ENCODE results near the gene DICER1.

The DICER1 gene

DNA sequence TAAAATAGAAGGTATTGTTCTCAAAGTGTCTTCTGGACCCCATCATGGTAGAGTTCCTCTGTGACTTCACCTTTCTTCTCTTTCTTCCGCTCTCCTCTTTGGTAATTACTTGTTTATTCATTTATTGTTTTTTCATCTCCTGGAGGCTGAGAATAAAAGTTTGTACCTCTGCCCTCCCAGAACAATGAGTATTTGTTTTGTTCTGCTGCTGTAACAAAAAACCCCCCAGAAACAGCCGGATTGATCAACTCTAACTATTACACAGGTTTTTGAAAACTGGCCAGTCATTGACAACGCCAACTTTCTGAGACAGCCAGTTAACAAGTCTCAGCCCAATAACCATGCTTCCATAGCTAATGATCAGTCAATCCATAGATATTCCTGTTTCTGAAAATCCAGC is 8.2 kb upstream of the DICER1 start:
- CTCF ChIA-PET: no interaction called here
- DNase-seq (ENCODE audit: extremely low spot score): no peak
- no peak for TF ChIP-seq ELF4 (IDR thresholded peaks at IDR 0.05)
- TF ChIP-seq CTBP1 (IDR thresholded peaks at IDR 0.05; ENCODE audit: borderline replicate concordance): no peak
- TF ChIP-seq LEF1 (IDR thresholded peaks at IDR 0.05; ENCODE audit: borderline replicate concordance): no peak
- no peak for TF ChIP-seq BHLHE40 (IDR thresholded peaks at IDR 0.05; ENCODE audit: borderline replicate concordance)
- no peak for TF ChIP-seq PKNOX1 (IDR thresholded peaks at IDR 0.05)
- no peak for TF ChIP-seq HDGF (IDR thresholded peaks at IDR 0.05; ENCODE audit: borderline replicate concordance)
- no peak for TF ChIP-seq TARDBP (IDR thresholded peaks at IDR 0.05)
- no peak for TF ChIP-seq ARNT (IDR thresholded peaks at IDR 0.05)
- POLR2A ChIA-PET: no interaction called here

DNA sequence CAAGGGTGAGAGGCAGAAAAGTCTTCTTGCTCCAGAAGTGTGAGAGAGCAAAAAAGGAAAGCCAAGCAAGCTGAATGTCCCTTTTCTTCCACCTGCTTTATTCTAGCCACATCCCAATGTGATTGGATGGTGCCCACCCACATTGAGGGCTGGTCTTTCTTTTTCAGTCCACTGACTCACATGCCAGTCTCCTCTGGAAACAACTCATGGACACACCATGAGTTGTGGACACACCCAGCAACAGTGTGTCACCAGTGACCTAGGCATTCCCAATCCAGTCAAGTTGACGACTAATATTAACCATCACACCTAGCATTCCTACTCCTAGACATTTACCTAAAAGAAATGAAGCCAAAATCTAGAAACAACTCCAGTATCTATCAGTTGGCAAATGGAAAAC is 7.2 kb upstream of the DICER1 start:
- POLR2A ChIA-PET: no interaction called here

DNA sequence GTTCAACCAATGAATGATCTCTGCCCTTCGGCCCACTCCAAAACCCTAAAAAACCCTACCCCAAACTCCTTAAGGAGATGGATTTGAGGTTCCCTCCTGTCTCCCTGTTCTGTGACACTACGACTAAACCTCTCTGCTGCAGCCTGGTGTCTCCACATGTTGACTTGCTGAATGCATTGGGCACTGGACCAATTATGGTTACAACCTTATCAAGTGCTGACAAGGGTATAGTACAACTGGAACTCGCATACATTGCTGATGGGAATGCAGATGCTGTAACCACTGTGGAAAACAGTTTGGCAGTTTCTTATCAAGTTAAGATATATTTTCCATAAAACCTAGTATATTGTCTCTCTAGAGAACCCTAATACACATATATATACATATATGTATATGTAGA is 6.3 kb upstream of the DICER1 start:
- DNase-seq (ENCODE audit: extremely low spot score): no peak
- TF ChIP-seq ARNT (IDR thresholded peaks at IDR 0.05): no peak
- no peak for TF ChIP-seq ZNF384 (IDR thresholded peaks at IDR 0.05)
- no peak for TF ChIP-seq NFRKB (IDR thresholded peaks at IDR 0.05)
- no peak for TF ChIP-seq BHLHE40 (IDR thresholded peaks at IDR 0.05; ENCODE audit: borderline replicate concordance)
- TF ChIP-seq ELF4 (IDR thresholded peaks at IDR 0.05): no peak
- TF ChIP-seq CTBP1 (IDR thresholded peaks at IDR 0.05; ENCODE audit: borderline replicate concordance): no peak
- no peak for TF ChIP-seq PKNOX1 (IDR thresholded peaks at IDR 0.05)
- no peak for TF ChIP-seq FOXM1 (IDR thresholded peaks at IDR 0.05; ENCODE audit: borderline replicate concordance)
- TF ChIP-seq TARDBP (IDR thresholded peaks at IDR 0.05): no peak
- no peak for TF ChIP-seq HDGF (IDR thresholded peaks at IDR 0.05; ENCODE audit: borderline replicate concordance)
- TF ChIP-seq SP1 (IDR thresholded peaks at IDR 0.05): no peak
- TF ChIP-seq FOXA1 (IDR thresholded peaks at IDR 0.05): no peak
- TF ChIP-seq SUZ12 (IDR thresholded peaks at IDR 0.05): no peak
- TF ChIP-seq FOXK2 (IDR thresholded peaks at IDR 0.05): no peak
- no peak for TF ChIP-seq LEF1 (IDR thresholded peaks at IDR 0.05; ENCODE audit: borderline replicate concordance)
- TF ChIP-seq L3MBTL2 (conservative IDR thresholded peaks at IDR 0.05): no peak
- CTCF ChIA-PET: no interaction called here
- POLR2A ChIA-PET: no interaction called here

More for the DNA sequence above, 7.2 kb upstream of the DICER1 start:
- no peak for DNase-seq (ENCODE audit: extremely low spot score)
- CTCF ChIA-PET: no interaction called here
- TF ChIP-seq BHLHE40 (IDR thresholded peaks at IDR 0.05; ENCODE audit: borderline replicate concordance): no peak
- no peak for TF ChIP-seq FOXM1 (IDR thresholded peaks at IDR 0.05; ENCODE audit: borderline replicate concordance)
- TF ChIP-seq TARDBP (IDR thresholded peaks at IDR 0.05): no peak
- no peak for TF ChIP-seq ELF4 (IDR thresholded peaks at IDR 0.05)
- no peak for TF ChIP-seq NFRKB (IDR thresholded peaks at IDR 0.05)
- no peak for TF ChIP-seq SUZ12 (IDR thresholded peaks at IDR 0.05)
- no peak for TF ChIP-seq LEF1 (IDR thresholded peaks at IDR 0.05; ENCODE audit: borderline replicate concordance)
- TF ChIP-seq PKNOX1 (IDR thresholded peaks at IDR 0.05): no peak
- no peak for TF ChIP-seq ZNF384 (IDR thresholded peaks at IDR 0.05)
- no peak for TF ChIP-seq SP1 (IDR thresholded peaks at IDR 0.05)
- no peak for TF ChIP-seq L3MBTL2 (conservative IDR thresholded peaks at IDR 0.05)
- TF ChIP-seq ARNT (IDR thresholded peaks at IDR 0.05): no peak
- no peak for TF ChIP-seq CTBP1 (IDR thresholded peaks at IDR 0.05; ENCODE audit: borderline replicate concordance)
- no peak for TF ChIP-seq HDGF (IDR thresholded peaks at IDR 0.05; ENCODE audit: borderline replicate concordance)
- TF ChIP-seq FOXK2 (IDR thresholded peaks at IDR 0.05): no peak
- TF ChIP-seq FOXA1 (IDR thresholded peaks at IDR 0.05): no peak

DNA sequence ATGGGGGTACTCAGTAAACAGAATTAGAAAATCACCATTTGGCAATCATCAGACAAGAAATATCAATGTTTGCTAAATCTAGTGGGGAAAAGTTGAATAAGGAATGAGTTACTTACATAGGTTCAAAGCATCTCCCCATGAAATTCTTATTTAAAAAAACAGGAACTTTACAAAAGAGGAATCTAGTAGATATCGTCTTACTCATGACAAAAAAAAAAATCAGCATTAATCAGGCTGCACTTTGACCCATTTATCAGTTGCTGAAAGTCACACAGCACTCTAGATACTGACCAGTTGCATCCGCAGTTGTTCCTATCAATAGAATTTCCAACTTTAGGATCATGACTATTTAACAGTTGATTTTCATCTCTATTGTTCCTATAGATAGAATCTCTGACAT is 5.8 kb upstream of the DICER1 start:
- CTCF ChIA-PET: no interaction called here
- TF ChIP-seq SUZ12 (IDR thresholded peaks at IDR 0.05) (no peak), ZNF384 (IDR thresholded peaks at IDR 0.05) (no peak), FOXK2 (IDR thresholded peaks at IDR 0.05) (no peak)
- DNase-seq (ENCODE audit: extremely low spot score): no peak
- POLR2A ChIA-PET: no interaction called here

DNA sequence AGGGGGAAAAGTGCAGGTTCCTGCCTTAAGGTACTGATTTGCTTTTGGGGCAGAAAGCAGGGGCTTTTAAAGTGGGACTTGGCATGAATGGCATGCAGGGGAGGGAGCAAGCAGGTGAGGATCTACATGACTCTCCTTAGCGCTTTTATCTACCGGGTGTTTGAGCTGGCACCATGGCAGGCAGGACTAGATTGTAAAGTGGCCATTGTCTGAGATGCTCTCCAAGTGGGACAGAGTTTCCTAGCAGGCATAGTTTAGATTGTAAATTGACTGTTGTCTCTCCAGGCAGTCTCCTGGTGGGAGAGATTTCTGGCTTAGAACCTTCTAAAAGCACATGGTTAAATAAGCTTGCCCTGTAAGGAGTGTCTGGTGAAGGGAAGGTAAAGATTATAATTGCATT is 5.3 kb upstream of the DICER1 start:
- CTCF ChIA-PET: no interaction called here

DNA sequence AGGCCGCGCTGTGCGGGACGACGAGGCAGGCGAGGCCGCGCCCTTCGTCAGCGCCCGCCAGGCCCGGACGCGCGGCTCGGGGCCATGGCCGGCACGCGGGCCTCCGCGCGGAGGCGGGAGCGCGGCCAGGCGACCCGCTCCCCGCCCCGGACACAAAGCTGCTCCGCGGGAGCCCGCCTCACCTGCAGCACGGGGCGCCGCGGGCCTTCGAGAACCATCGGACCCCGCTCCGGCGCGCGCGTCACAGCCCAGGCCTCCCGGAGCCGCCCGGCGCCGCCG is 342 bp downstream of the DICER1 start:
- DNase-seq (ENCODE audit: extremely low spot score): no peak
- POLR2A ChIA-PET: interaction anchor here (1.2 kb wide), 1 partner anchor 138 kb away, joined by 3 read pairs; no protein-coding TSS in a partner anchor
- CTCF ChIA-PET: no interaction called here
- TF ChIP-seq ELF4 (IDR thresholded peaks at IDR 0.05) (no peak), LEF1 (IDR thresholded peaks at IDR 0.05; ENCODE audit: borderline replicate concordance) (no peak), PKNOX1 (IDR thresholded peaks at IDR 0.05) (no peak), HDGF (IDR thresholded peaks at IDR 0.05; ENCODE audit: borderline replicate concordance) (no peak), BHLHE40 (IDR thresholded peaks at IDR 0.05; ENCODE audit: borderline replicate concordance) (no peak), SP1 (IDR thresholded peaks at IDR 0.05) (no peak), L3MBTL2 (conservative IDR thresholded peaks at IDR 0.05) (no peak), FOXA1 (IDR thresholded peaks at IDR 0.05) (no peak), FOXM1 (IDR thresholded peaks at IDR 0.05; ENCODE audit: borderline replicate concordance) (no peak), TARDBP (IDR thresholded peaks at IDR 0.05) (no peak), ARNT (IDR thresholded peaks at IDR 0.05) (no peak)

More for the DNA sequence above, 5.3 kb upstream of the DICER1 start:
- POLR2A ChIA-PET: no interaction called here
- TF ChIP-seq FOXM1 (IDR thresholded peaks at IDR 0.05; ENCODE audit: borderline replicate concordance) (no peak), PKNOX1 (IDR thresholded peaks at IDR 0.05) (no peak), SP1 (IDR thresholded peaks at IDR 0.05) (no peak), CTBP1 (IDR thresholded peaks at IDR 0.05; ENCODE audit: borderline replicate concordance) (no peak), HDGF (IDR thresholded peaks at IDR 0.05; ENCODE audit: borderline replicate concordance) (no peak)
- DNase-seq (ENCODE audit: extremely low spot score): no peak

Data from HEK293T (cell line).